ENCODE data around the gene PMVK. TPM values are rescaled to one million over a fixed set of nuclear protein-coding genes. Genes with fewer than 3 reads are reported as not detected.
"Not testable (repeated sequence)": the region's sequence is repeated elsewhere in the genome, so short reads cannot be mapped to it uniquely, and the experiment has no call there.

Gene PMVK
- total RNA-seq, result 8.6 and 12.0 TPM in 2 replicates

DNA sequence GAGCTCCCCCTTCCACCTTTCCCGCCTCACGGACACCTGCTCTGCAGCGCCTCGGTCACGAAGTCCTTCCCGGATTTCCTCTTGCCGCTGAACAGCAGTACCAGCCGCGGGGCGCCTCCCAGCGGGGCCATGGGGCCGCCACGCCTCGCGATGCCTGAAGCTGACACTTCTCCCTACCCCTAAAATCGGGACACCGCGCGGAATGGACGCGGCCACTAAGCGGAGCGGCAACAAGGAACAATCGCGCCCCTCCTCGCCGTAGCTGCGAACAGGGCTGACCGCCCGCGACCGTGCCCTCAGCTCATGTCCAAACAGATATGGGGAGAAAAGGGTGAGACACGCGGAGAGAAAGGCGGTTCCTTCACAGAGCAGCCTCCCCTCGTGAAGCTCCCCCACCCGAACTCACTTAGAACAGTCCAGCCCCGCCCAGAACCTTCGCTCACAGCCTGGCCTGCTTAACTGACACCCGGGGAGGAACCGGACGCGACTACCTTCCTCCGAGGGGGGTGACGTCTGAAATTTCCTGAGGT, at the start of gene PMVK:
PMVK (minus strand) TSS at position 165 of the 530 bp plus-strand sequence; CDS start at position 131, 34 bp downstream.
- DNase-seq (ENCODE audit: low read depth in 2 of 2), result peak; percentile 92 to 97

DNA sequence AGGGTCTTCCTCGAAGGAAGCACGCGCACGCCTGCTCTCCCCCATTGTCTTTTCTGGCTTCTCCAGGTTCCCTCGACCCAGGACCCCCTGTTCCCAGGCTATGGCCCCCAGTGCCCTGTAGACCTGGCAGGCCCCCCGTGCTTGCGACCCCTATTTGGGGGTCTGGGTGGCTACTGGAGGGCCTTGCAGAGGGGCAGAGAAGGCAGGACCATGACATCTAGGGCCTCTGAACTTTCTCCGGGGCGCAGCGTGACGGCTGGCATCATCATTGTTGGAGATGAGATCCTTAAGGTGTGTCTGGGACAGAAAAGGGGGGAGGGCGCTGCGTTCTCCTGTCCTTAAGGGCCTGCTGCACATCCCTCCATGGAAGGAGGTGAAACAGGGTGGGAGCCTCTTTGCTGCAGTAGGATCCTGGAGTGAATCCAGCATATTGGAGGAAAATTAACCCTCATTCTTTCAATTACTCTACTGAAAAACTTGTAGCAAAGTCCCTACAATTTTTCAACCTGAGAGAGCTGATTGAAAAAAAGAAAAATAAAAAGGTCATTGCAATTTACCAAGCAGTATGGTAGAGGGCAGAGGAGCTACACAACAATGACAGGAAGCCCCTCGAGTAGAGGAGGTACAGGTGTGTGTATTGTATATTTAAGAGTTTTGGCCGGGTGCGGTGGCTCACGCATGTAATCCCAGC, 47.4 kb upstream of the PMVK start:
- DNase-seq (ENCODE audit: low read depth in 2 of 2), result no peak

- peak; percentile 100 for DNase-seq (ENCODE audit: low read depth in 2 of 2)
These were observed 46.6 kb upstream of the PMVK start, which contains the start of gene FLAD1 for GRCh38 chr1:154982897-154983648. Gene FLAD1 (plus strand): TSS chr1:154983344. CDS start chr1:154983695, 351 bp downstream.

DNA sequence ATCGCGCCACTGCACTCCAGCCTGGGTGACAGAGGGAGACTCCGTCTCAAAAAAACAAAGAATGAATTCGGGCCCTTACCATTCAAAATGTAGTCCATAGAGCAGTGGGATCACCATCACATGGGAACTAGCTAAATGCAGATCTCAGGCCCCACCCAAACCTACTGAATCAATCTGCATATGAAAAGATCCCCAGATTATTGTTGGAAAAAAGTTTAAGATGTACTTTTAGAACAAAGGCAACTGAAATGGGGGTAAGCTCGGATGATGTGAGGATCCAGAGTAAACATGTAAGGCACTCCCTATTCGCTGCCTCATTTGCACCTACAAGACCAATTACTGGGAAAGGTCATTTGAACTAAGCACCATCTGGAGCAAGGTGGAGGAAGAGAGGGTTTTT, 45.8 kb upstream of the PMVK start:
- no peak for DNase-seq (ENCODE audit: low read depth in 2 of 2)

DNA sequence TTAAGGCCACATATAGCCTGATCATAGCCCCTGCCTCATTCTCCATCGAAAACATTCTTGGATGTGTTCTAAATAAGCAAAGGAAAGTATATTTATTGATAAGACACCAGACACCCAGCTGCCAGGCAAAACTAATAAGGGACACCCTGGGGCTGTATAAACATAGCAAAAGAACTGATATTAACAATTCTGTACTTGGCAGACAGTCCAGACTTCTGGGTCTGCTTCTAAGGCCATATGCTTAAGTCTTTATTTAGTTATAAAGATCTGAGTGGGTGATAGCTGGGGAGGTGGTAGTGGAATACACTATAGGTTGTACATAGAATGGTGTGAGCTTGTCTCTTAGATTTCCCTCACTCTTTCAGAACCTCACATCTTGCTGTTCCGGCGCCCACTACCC, 41.8 kb upstream of the PMVK start:
- no peak for DNase-seq (ENCODE audit: low read depth in 2 of 2)

GRCh38 chr1:154977762-154978161, 41.2 kb upstream of the PMVK start:
- DNase-seq (ENCODE audit: low read depth in 2 of 2), result not testable (repeated sequence)

DNA sequence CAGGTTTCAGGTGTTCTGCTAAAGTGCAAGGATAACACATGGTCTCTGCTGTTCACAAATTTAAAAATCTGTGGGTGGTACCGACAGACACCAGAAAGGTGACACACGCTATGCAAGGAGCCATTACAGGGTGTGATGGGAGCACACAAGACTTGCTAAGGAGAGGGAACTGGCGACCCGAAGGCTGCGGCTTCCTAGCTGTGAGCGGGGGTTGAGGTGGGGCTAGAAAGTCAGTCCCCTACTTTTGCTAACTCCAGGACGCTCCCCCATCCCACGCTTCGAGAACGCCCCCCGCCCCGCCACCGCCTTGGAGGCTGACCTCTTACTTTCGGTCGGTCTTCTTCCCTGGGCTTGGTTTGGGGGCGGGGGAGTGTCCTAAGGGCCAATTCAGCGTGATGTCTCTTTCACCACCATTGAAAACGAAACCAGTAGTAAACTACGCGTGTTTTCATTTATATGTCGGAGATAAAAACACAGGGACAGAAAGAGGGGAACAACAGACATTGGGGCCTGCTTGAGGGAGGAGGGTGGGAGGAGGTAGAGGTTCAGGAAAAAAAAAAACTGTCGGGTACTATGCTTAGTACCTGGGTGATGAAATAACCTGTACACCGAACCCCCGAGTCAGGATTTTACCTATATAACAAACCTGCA, 39.0 kb upstream of the PMVK start:
- peak in 1 of 2 donors; percentile 58 for DNase-seq (ENCODE audit: low read depth in 2 of 2)

- DNase-seq (ENCODE audit: low read depth in 2 of 2), result peak; percentile 90 to 95
These were observed 38.4 kb upstream of the PMVK start for GRCh38 chr1:154974808-154975408.

DNA sequence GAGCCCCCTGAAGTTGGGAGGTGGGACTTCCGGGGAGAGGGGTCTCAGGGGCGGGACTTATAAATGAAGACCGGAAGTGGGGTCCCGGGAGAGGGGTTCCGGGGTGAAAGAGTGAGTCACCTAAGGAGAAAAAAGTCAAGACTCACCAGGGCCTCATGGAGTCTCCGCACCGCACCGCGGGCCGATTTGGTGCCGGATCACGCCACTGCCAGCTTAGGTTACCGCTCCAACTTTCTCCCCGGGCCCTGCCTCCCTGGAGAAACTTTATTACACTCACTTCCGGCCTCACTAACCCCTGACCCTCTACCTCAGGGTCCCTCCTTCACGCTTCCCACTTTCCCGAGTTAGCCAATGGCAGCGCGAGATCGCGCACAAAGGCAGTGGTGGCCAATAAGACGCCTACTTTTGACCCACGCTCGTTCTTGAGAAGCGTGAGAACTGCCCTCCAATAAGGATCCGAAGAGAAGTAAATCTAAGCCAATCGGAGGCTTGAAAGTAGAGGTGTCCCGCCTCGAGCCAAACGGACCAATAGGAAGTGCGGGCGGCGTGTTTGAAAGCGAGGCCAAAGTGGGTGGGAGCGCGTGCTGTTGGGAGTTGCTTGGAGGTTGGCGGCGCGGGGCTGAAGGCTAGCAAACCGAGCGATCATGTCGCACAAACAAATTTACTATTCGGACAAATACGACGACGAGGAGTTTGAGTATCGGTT, 37.7 kb upstream of the PMVK start, which contains the start of gene CKS1B:
CKS1B (plus strand) TSS at position 580 of the 706 bp plus-strand sequence; CDS start at position 645, 65 bp downstream.
- peak; percentile 100 for DNase-seq (ENCODE audit: low read depth in 2 of 2)

DNA sequence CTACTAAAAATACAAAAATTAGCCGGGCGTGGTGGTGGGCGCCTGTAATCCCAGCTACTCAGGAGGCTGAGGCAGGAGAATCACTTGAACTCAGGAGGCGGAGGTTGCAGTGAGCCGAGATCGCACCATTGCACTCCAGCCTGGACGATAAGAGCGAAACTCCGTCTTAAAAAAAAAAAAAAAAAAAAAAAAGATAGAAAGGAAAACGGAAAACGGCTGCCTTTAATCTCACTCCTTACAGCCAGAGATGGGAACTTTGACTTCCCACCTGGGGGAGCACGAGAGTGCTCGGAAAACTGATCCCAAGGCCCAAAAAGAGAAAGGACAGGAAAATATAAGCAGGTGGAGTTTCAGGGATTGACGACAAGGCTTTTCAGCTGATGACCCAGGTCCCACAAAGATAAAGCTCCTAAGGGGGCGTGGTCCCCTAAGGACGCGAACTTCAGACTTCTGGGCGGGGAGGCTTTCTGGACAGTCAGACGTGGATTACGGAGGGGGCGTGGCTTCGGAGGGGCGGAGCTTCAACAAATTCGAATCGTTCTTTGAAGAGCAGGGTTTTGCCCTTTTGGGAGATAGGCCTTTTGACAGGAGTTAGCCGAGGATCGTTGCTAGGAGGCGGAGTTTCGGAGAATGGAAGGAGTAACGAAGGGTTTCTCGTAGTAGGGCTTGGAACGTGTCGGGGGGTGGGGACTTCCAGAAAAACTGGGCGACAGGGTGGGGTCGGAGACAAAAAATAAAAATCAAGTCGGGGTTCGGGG, 37.0 kb upstream of the PMVK start:
- DNase-seq (ENCODE audit: low read depth in 2 of 2), result peak; percentile 93 to 98

DNA sequence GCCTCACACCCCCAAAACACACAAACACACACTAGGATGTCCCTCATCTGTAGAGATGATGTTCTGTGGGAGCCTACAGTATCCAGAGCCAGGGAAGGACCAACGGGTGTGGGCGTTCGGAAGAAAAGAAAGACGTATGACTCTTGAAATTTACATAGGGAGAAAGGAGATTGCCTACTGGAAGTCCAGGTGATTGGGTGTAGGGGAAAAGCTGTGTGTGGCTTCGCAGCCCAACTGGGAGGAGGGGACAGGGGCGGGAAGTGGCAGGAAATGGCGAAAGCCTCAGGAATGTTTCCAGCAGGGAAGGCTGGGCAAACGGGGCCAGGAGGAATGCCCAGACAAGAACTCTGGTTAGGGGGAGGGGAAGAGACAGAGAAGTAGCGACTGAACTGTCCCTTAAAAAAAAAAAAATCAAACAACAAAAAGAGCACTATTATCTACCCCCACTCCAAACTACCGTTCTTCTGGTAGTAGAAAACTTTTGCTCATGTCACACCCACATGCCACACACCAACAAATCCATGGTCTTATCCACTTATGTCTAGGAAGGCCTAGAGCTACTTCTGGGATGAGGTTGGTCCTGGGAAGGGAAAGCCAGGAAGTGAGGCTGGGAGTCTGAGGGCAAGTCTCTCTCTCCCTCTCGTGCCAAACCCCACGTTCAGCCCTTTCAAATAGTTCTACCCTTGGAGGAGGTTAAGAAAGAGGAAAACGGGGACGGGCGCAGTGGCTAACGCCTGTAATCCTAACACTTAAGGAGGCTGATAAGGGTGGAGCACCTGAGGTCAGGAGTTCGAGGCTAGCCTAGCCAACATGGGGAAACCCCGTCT, 36.2 kb upstream of the PMVK start:
- peak in 1 of 2 donors; percentile 91 for DNase-seq (ENCODE audit: low read depth in 2 of 2)

DNA sequence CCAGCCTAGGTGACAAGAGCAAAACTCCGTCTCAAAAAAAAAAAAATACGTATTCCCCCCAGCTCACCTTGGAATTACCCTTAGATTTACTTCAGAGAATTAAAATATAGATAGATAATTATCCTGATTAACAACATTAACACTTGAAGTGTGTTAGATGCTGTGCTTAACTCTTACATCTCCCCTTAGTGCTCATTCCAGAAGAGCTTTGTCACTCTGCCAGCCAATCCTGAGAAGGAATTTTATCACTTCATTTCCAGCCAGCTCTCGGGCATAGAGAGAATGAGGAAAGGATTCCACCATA, 35.6 kb upstream of the PMVK start:
- no peak for DNase-seq (ENCODE audit: low read depth in 2 of 2)

DNA sequence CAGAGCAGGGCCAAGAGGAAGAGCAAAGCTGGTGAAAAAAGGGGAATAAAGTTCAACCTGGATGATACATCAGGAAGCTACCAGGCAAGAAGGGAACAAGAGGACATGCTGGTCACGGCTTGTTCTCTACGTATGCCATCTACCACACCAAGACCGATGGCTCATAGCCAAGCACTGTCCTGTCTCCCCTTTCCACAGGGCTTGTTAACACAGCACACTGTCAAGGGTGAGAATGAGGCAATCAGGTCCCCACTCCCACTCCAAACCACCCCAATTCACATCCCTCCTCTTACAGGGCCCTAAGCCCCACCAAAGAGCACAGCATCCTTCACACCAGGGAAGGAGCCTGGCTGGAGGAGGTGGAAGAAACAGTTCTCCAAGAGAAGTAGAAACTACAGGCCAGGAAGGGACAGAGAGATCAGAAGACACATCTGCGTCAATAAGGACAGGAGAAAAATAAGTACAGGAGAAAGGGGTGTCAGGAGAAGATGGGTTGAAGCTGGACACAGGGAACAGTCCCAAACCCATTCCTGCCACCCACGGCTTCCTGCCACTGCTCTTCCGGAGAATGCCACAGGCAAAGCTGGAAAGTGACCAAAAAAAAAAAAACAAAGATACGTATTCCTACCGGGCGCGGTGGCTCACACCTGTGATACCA, 35.0 kb upstream of the PMVK start:
- no peak for DNase-seq (ENCODE audit: low read depth in 2 of 2)

- peak; percentile 94 to 96 for DNase-seq (ENCODE audit: low read depth in 2 of 2)
These were observed 34.3 kb upstream of the PMVK start, which contains the start of gene SHC1 for GRCh38 chr1:154970631-154971340. Gene SHC1 (minus strand): TSS chr1:154970747. CDS start chr1:154970526, 221 bp downstream.

GRCh38 chr1:154969860-154970452, 33.4 kb upstream of the PMVK start:
- DNase-seq (ENCODE audit: low read depth in 2 of 2), result peak in 1 of 2 donors; percentile 31

GRCh38 chr1:154969246-154969645, 32.7 kb upstream of the PMVK start:
- no peak for DNase-seq (ENCODE audit: low read depth in 2 of 2)

- no peak for DNase-seq (ENCODE audit: low read depth in 2 of 2)
These were observed 32.2 kb upstream of the PMVK start for GRCh38 chr1:154968731-154969130.
